Endothelial cell of umbilical vein (primary cell): ENCODE data around the gene CNNM4. TPM values are rescaled to one million over a fixed set of nuclear protein-coding genes. Genes with fewer than 3 reads are reported as not detected.

ENCODE experiments used
- BruUV-seq: library from RNA; stranded (reverse); fragments of 400-500 nt; replicated peaks from 2 replicates; lab custom pipeline; 2021; lab: Mats Ljungman, UMichigan
- CTCF ChIA-PET: fragments of 300-600, 350-600 bp; sonication (Branson Sonifier 250); formaldehyde crosslinking; loops from one replicate; lab custom pipeline; 2021; ENCODE audit warnings: antibody characterized with exemption, inconsistent platforms; lab: Charles Lee
- POLR2A ChIA-PET: fragments of 300-600, 350-600 bp; sonication (Branson Sonifier 250); formaldehyde crosslinking; loops from one replicate; lab custom pipeline; 2021; ENCODE audit warnings: antibody characterized with exemption, inconsistent platforms; lab: Charles Lee
- DNase-seq: peaks from one replicate; pipeline ENCODE4 v3.0.0-alpha.2; 2011; ENCODE audit warnings: low read depth, low spot score
- FAIRE-seq: peaks from 2 replicates; lab custom pipeline; 2011; peaks lifted over from hg19 to GRCh38; lab: Jason Lieb, UNC
- H2AFZ ChIP-seq: 2 replicates; pipeline ENCODE4 v1.6.0; 2012; ENCODE audit warnings: low read depth, low read length, control low read depth, inconsistent platforms
- H3K27ac ChIP-seq: 2 replicates; pipeline ENCODE4 v1.5.1; 2011; ENCODE audit warnings: low read depth, mild to moderate bottlenecking, control low read depth, low read length, moderate library complexity; ENCODE audit not compliant: insufficient read depth
- H3K27me3 ChIP-seq, 2 experiments: 2 replicates each; pipeline versions ENCODE4 v1.6.0 to v1.6.1; 2011; ENCODE audit warnings: low read length in 2 of 2, mixed read lengths in 1 of 2; ENCODE audit not compliant: control insufficient read depth in 2 of 2, insufficient read depth in 2 of 2
- H3K36me3 ChIP-seq, 2 experiments: 2 replicates in 1 of 2; 3 replicates in 1 of 2; pipeline ENCODE4 v1.5.1; 2011; ENCODE audit warnings: low read length in 2 of 2, mild to moderate bottlenecking in 1 of 2, moderate library complexity in 1 of 2; ENCODE audit not compliant: control insufficient read depth in 2 of 2, insufficient read depth in 2 of 2; ENCODE audit errors: extremely low read depth in 1 of 2
- H3K4me1 ChIP-seq: 3 replicates; pipeline ENCODE4 v1.5.1; 2011; ENCODE audit warnings: mild to moderate bottlenecking, low read length; ENCODE audit not compliant: control insufficient read depth, insufficient read depth; ENCODE audit errors: extremely low read depth
- H3K4me2 ChIP-seq: 2 replicates; pipeline ENCODE4 v1.6.1; 2011; ENCODE audit warnings: low read length, control low read depth, mixed read lengths; ENCODE audit not compliant: insufficient read depth
- H3K4me3 ChIP-seq, 3 experiments: fragments of 200-600 bp in 1 of 3; sonication (generic), shearing (Covaris generic) in 1 of 3; replicated peaks in 1 of 3; 2 replicates each; pipeline ENCODE4 v1.5.1; 2011 to 2016; ENCODE audit warnings: control low read depth in 3 of 3, low read length in 3 of 3, mild to moderate bottlenecking in 2 of 3, inconsistent platforms in 1 of 3, low read depth in 1 of 3, moderate library complexity in 1 of 3; ENCODE audit not compliant: insufficient read depth in 1 of 3
- H3K79me2 ChIP-seq: 2 replicates; pipeline ENCODE4 v1.6.0; 2012; ENCODE audit warnings: low read length, inconsistent platforms; ENCODE audit not compliant: control insufficient read depth, insufficient read depth
- H3K9ac ChIP-seq: replicated peaks from 2 replicates; pipeline ENCODE3; 2011; ENCODE audit warnings: low read length, control low read depth; ENCODE audit not compliant: insufficient read depth; ENCODE audit errors: extremely low read depth
- H3K9me1 ChIP-seq: replicated peaks from 3 replicates; pipeline ENCODE4 v1.6.0; 2011; ENCODE audit warnings: mild to moderate bottlenecking, low read length; ENCODE audit not compliant: control insufficient read depth, insufficient read depth; ENCODE audit errors: extremely low read depth
- H3K9me3 ChIP-seq: replicated peaks from 2 replicates; pipeline ENCODE4 v1.5.1; 2012; ENCODE audit warnings: low read length, inconsistent platforms; ENCODE audit not compliant: control insufficient read depth, insufficient read depth
- H4K20me1 ChIP-seq: replicated peaks from 2 replicates; pipeline ENCODE3; 2011; ENCODE audit warnings: mild to moderate bottlenecking, low read length; ENCODE audit not compliant: control insufficient read depth, insufficient read depth; ENCODE audit errors: extremely low read depth
- CTCF ChIP-seq, 2 donors: IDR thresholded peaks; 1 replicate in 1 of 2; 2 replicates in 1 of 2; pipeline ENCODE4 v1.5.1; 2011; ENCODE audit warnings: low read length in 2 of 2, mild to moderate bottlenecking in 2 of 2, moderate library complexity in 2 of 2, control low read depth in 1 of 2, inconsistent platforms in 1 of 2, low read depth in 1 of 2; ENCODE audit not compliant: insufficient read depth in 1 of 2; ENCODE audit errors: extremely low read depth in 1 of 2
- EZH2 ChIP-seq: IDR thresholded peaks from 2 replicates; pipeline ENCODE4 v1.6.1; 2012; ENCODE audit warnings: borderline replicate concordance, low read depth, mild to moderate bottlenecking, moderate library complexity, low read length, inconsistent platforms; ENCODE audit not compliant: severe bottlenecking
- FOS ChIP-seq: IDR thresholded peaks from 2 replicates; pipeline ENCODE4 v1.6.1; 2011; ENCODE audit warnings: mild to moderate bottlenecking, low read length, moderate library complexity, borderline replicate concordance; ENCODE audit not compliant: insufficient read depth
- GATA2 ChIP-seq: IDR thresholded peaks from 2 replicates; pipeline ENCODE4 v1.7.0; 2011; ENCODE audit warnings: low read depth, mild to moderate bottlenecking, moderate library complexity, mixed read lengths, low read length; ENCODE audit not compliant: insufficient read length, insufficient read depth
- JUN ChIP-seq: IDR thresholded peaks from 2 replicates; pipeline ENCODE4 v1.6.1; 2011; ENCODE audit warnings: borderline replicate concordance, low read depth; ENCODE audit not compliant: insufficient read length, insufficient read depth
- MAX ChIP-seq: IDR thresholded peaks from 2 replicates; pipeline ENCODE4 v1.6.1; 2011; ENCODE audit not compliant: insufficient read depth, insufficient read length
- MYC ChIP-seq: IDR thresholded peaks from one replicate; pipeline ENCODE4 v1.6.1; 2011; ENCODE audit warnings: mild to moderate bottlenecking, low read depth, low read length
- POLR2A ChIP-seq: IDR thresholded peaks from 2 replicates; pipeline ENCODE4 v1.6.1; 2012; ENCODE audit warnings: low read depth, mild to moderate bottlenecking, control low read depth, low read length
- POLR2AphosphoS5 ChIP-seq: IDR thresholded peaks from 2 replicates; pipeline ENCODE4 v1.6.1; 2012; ENCODE audit warnings: low read depth, mild to moderate bottlenecking, control low read depth, low read length, moderate library complexity; ENCODE audit not compliant: insufficient read depth
- dilution Hi-C: fragments of 300-500 bp; cut with MboI; formaldehyde crosslinking; loops from one replicate; pipeline ENCODE4 v1.15.0; 2019; ENCODE audit warnings: low sequenced_read_pairs; ENCODE audit not compliant: extremely low pct_ligation_motif_present
- intact Hi-C: fragments of 100-400 bp; cut with micrococcal nuclease; formaldehyde crosslinking; loops from one replicate; pipeline ENCODE4 v1.10.0; 2022
- polyA plus RNA-seq, 4 experiments: library from polyadenylated mRNA; depleted of rRNA in 3 of 4; stranded (reverse) in 3 of 4; unstranded in 1 of 4; fragments of >200 nt; gene quantifications; 2 replicates each; pipeline versions ENCODE4 v1.2.1 to v1.2.3, GENCODE V29; 2011 to 2012; ENCODE audit warnings: missing spikeins in 1 of 4
- total RNA-seq: library from RNA; stranded (reverse); gene quantifications from 2 replicates; pipeline ENCODE4 v1.2.3, GENCODE V29; 2021

CNNM4 gene
- total and polyA plus RNA-seq, 2 donors (not counting 3 experiments of a cell fraction or from before 2014, with no cell fraction given), result 4.7 to 5.3 TPM

- no peak overlapping the region for H2AFZ ChIP-seq
- no peaks in the 10 kb centered on the region for H3K79me2 ChIP-seq
- H3K27ac ChIP-seq, result no peak overlapping the region
- TF ChIP-seq MAX (no peak), GATA2 (no peak), CTCF (IDR thresholded peaks at IDR 0.05; ENCODE audit: extremely low read depth in 1 of 2, insufficient read depth in 1 of 2, low read depth in 1 of 2, low read length in 2 of 2) (no peak), MYC (no peak), FOS (no peak), POLR2A (no peak), JUN (no peak), EZH2 (no peak), POLR2AphosphoS5 (no peak)
- H3K9me1 ChIP-seq, result no peaks in the 10 kb centered on the region
- dilution Hi-C loops, result no loop called here
- H3K27me3 ChIP-seq, result no peaks in the 10 kb centered on the region
- POLR2A ChIA-PET, result no interaction called here
- no peak overlapping the region for H3K4me3 ChIP-seq
- DNase-seq (no peak), FAIRE-seq (no peak)
- CTCF ChIA-PET, result interaction anchor here (0.7 to 1.3 kb wide), 4 partner anchors 10 to 65 kb away, joined by 3 to 12 read pairs (median 4); partner anchors contain the start of gene CNNM3
- intact Hi-C loops, result loop anchor here (5.0 kb wide), 2 partner anchors 40 to 165 kb away; partner anchors contain the start of genes CNNM4 and KANSL3
- H3K9ac ChIP-seq, result no peak overlapping the region
- no peak overlapping the region for H3K4me2 ChIP-seq
- H3K4me1 ChIP-seq, result no peaks in the 10 kb centered on the region
- no peaks in the 10 kb centered on the region for H4K20me1 ChIP-seq
- H3K36me3 ChIP-seq, result no peaks in the 10 kb centered on the region
- no TSS peak for BruUV-seq
- no peaks in the 10 kb centered on the region for H3K9me3 ChIP-seq
These were observed 41.3 kb downstream of the CNNM4 start for GRCh38 chr2:96801786-96802595.
